Measurements from ENCODE around the gene TBC1D32. TPM values are rescaled to one million over a fixed set of nuclear protein-coding genes. Genes with fewer than 3 reads are reported as not detected.

The TBC1D32 gene
- total RNA-seq, 1 donor from 2014 or later, result 13.6 TPM

DNA sequence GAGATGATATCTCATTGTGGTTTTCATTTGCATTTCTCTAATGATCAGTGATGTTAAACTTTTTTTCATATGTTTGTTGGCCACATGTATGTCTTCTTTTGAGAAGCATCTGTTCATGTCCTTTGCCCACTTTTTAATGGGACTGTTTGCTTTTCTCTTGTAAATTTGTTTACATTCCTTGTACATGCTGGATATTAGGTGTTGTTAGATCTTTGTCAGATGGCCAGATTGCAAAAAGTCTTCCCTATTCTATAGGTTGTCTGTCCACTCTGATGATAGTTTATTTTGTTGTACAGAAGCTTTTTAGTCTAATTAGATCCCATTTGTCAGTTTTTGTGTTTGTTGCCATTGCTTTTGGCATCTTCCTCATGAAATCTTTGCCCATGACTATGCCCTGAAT lies 172.4 kb downstream of the TBC1D32 start:
- Mint-ChIP-seq H3K27ac (ENCODE audit: unreplicated experiment) (peak overlapping the region; percentile 20), H3K4me3 (no peak overlapping the region), H3K4me1 (peaks cover 5% of the 10 kb centered on the region), H3K9me3 (peaks cover 6% of the 10 kb centered on the region), H3K36me3 (ENCODE audit: low read depth) (peaks cover 28% of the 10 kb centered on the region), H3K27me3 (ENCODE audit: low read depth) (no peaks in the 10 kb centered on the region)
- no peak for DNase-seq (ENCODE audit: low read depth, low spot score)
- TF ChIP-seq CTCF (conservative IDR thresholded peaks at IDR 0.05), result no peak

GRCh38 chr6:121160276-121160675 lies 174.0 kb downstream of the TBC1D32 start:
- H3K36me3 Mint-ChIP-seq (ENCODE audit: low read depth), result peaks cover 38% of the 10 kb centered on the region
- DNase-seq (ENCODE audit: low read depth, low spot score), result no peak
- TF ChIP-seq CTCF (conservative IDR thresholded peaks at IDR 0.05), result no peak
- H3K4me3 Mint-ChIP-seq, result no peak overlapping the region
- H3K9me3 Mint-ChIP-seq, result peaks cover 8% of the 10 kb centered on the region
- no peak overlapping the region for H3K27ac Mint-ChIP-seq (ENCODE audit: unreplicated experiment)
- H3K27me3 Mint-ChIP-seq (ENCODE audit: low read depth), result no peaks in the 10 kb centered on the region
- H3K4me1 Mint-ChIP-seq, result peaks cover 5% of the 10 kb centered on the region

DNA sequence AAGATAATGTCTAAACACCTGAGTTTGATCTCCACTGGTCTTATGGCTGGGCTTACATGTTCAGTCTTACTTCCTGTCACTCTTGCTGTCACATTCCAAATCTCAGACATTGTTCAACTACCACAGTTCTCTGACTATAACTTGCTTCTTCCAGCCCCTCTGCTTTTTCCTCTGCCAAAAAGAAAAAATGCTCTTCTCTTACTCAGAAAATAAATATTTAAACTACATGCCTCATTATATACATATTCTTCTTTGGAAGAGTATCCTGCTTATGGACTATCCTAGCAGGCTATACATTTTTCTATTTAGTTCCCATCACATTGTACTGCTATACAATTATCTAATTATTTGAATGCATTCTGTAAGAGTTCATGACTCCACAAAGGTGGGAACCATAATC lies 175.4 kb downstream of the TBC1D32 start:
- Mint-ChIP-seq H3K4me3 (no peak overlapping the region), H3K27ac (ENCODE audit: unreplicated experiment) (no peak overlapping the region), H3K9me3 (peaks cover 10% of the 10 kb centered on the region), H3K27me3 (ENCODE audit: low read depth) (no peaks in the 10 kb centered on the region), H3K4me1 (peaks cover 5% of the 10 kb centered on the region), H3K36me3 (ENCODE audit: low read depth) (peaks cover 51% of the 10 kb centered on the region)
- DNase-seq (ENCODE audit: low read depth, low spot score), result no peak
- TF ChIP-seq CTCF (conservative IDR thresholded peaks at IDR 0.05), result no peak

- DNase-seq (ENCODE audit: low read depth, low spot score), result no peak
- Mint-ChIP-seq H3K27me3 (ENCODE audit: low read depth) (no peaks in the 10 kb centered on the region), H3K27ac (ENCODE audit: unreplicated experiment) (no peak overlapping the region), H3K9me3 (peaks cover 10% of the 10 kb centered on the region), H3K4me3 (no peak overlapping the region), H3K4me1 (peaks cover 5% of the 10 kb centered on the region), H3K36me3 (ENCODE audit: low read depth) (peaks cover 53% of the 10 kb centered on the region)
- TF ChIP-seq CTCF (conservative IDR thresholded peaks at IDR 0.05), result no peak
Measured at GRCh38 chr6:121158438-121158837, 175.8 kb downstream of the TBC1D32 start.

- Mint-ChIP-seq H3K4me1 (peaks cover 5% of the 10 kb centered on the region), H3K9me3 (peaks cover 10% of the 10 kb centered on the region), H3K27ac (ENCODE audit: unreplicated experiment) (no peak overlapping the region), H3K27me3 (ENCODE audit: low read depth) (no peaks in the 10 kb centered on the region), H3K36me3 (ENCODE audit: low read depth) (peaks cover 58% of the 10 kb centered on the region), H3K4me3 (no peak overlapping the region)
- TF ChIP-seq CTCF (conservative IDR thresholded peaks at IDR 0.05), result no peak
- no peak for DNase-seq (ENCODE audit: low read depth, low spot score)
Measured at GRCh38 chr6:121157906-121158305, 176.4 kb downstream of the TBC1D32 start.

GRCh38 chr6:121143476-121143875 lies 190.8 kb downstream of the TBC1D32 start:
- DNase-seq (ENCODE audit: low read depth, low spot score), result no peak
- H3K27ac Mint-ChIP-seq (ENCODE audit: unreplicated experiment), result no peak overlapping the region
- no peaks in the 10 kb centered on the region for H3K4me1 Mint-ChIP-seq
- H3K27me3 Mint-ChIP-seq (ENCODE audit: low read depth), result no peaks in the 10 kb centered on the region
- peaks cover 18% of the 10 kb centered on the region for H3K36me3 Mint-ChIP-seq (ENCODE audit: low read depth)
- no peak for TF ChIP-seq CTCF (conservative IDR thresholded peaks at IDR 0.05)
- peaks cover 8% of the 10 kb centered on the region for H3K9me3 Mint-ChIP-seq
- no peak overlapping the region for H3K4me3 Mint-ChIP-seq

Measured in neural crest cell (in vitro differentiated cells).